NCI-H1417 (cell line): ENCODE measurements around the gene SHC4.
A peak's percentile ranks its signal among the peaks of the same experiment; 100 is the strongest.

Experiments used
- DNase-seq, 3 experiments: peaks; one replicate each; lab custom pipeline; 2025; lab: John Stamatoyannopoulos, UW

SHC4 gene

DNA sequence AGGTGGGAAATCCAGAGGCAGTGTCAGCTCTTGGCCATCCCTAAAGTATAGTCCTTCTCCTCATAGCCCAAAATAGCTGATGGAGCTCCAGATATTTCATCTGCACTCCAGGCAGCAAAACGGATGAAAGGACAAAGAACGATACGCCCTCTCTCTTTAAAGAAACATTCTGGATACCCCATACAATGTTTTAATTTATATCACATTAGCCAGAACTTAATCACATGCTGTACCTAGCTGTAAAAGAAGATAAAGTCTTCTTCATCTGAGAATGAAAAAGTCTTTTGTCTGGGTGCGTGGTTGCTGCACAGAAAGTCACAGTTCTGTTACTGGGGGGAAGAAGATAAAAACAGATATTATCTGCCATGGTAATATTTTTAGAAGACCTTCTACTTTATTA, 4.3 kb upstream of the SHC4 start:
- DNase-seq, result no peak

DNA sequence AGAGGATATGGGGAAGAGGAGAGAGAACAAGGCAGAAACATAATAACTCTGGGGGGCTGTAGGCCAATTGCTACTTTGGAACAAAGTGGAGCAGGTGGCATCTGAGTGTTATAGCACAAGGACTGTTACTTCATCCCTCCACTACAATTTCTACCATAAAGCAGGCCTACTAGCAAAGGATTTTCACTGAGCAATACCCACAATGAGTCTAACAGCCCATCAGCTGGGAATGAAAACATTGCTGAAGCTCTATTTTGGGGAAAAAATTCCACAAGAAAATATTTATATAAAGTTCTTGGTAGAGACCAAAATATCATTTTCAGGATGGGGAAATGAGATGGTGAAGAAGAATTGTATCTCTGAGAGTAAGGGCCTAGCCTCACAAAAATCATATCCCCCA, 3.6 kb upstream of the SHC4 start:
- DNase-seq, result no peak

DNA sequence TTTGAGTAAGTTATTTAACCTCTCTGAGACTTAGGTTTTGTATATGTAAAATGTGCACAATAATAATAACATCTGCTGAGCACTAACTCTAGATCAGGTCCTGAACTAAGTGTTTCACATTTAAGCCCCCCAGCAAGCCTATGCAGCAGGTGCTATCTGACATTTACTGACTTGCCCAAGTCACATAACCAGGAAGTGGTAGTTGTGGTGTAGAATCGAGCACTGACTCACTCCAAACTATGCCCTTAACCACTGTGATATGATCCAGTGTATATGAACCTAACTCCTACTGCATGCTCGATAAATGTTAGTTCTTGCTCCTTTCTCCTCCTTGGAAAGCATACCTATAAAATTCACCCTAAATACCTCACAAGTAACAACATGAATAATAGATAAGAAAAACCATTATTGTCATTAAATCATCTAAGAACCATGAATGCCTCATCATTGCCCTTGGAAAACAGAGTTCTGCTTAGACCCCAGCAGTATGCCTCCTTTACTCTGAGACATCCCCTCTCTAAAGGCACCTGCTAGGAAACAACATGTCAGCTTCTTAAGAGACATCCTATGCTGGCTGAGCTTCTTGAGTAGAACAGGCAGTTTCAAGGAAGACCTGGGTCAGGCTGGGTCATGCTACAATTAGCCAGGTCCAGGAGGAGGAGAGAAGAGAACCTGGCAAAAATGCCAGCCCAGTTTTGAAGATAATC, 3.0 kb upstream of the SHC4 start:
- no peak for DNase-seq

GRCh38 chr15:48965972-48966371, 2.3 kb upstream of the SHC4 start:
- DNase-seq, result no peak

- DNase-seq, result no peak
Observed at GRCh38 chr15:48964898-48965297, 1.2 kb upstream of the SHC4 start.

- DNase-seq, result peak in 1 of 3 experiments; percentile 2
Observed at GRCh38 chr15:48962662-48963523, 826 bp downstream of the SHC4 start.

GRCh38 chr15:48955967-48956366, 7.8 kb downstream of the SHC4 start:
- no peak for DNase-seq

DNA sequence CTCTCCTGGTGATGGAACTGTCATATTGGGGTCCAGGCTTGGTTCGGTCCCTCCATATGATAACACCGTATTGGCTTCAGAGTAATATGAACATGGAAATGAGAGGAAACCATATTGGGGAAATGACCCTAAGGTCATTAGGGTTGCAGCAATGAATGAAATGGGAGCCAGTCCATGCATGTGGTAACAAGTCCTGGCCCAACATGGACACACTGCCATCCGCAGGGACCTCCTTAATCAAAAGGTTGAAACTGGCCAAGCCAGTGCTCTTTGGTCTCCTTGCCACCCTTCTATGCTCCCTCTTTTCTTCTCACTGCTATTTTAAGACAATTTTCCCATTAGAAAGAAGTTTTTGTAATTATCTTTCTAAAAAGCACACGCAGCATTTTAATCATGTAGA, 8.3 kb downstream of the SHC4 start:
- no peak for DNase-seq

- no peak for DNase-seq
Observed at GRCh38 chr15:48954538-48954937, 9.2 kb downstream of the SHC4 start.

- no peak for DNase-seq
Observed at GRCh38 chr15:48946840-48947187, 16.9 kb downstream of the SHC4 start.

- no peak for DNase-seq
Observed at GRCh38 chr15:48946074-48946839, 17.5 kb downstream of the SHC4 start.

GRCh38 chr15:48945386-48945785, 18.3 kb downstream of the SHC4 start:
- no peak for DNase-seq

DNA sequence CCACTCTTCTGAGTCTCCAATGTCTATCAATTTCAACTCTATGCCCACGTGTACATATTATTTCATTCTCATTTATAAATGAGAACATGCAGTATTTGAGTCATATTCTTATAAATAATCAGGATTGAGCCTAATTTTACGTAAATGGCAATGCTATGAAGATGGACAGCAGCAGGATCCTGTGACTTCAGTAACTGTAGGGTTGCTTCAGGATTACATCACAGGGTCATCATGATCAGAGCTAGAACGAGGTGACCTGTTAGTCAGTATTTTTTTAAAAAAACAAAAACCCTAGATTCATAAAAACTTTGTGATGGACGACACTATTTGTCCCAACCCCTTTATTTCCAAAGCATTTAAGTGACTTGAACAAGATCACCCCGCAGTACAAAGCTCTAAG, 21.8 kb downstream of the SHC4 start:
- no peak for DNase-seq

DNA sequence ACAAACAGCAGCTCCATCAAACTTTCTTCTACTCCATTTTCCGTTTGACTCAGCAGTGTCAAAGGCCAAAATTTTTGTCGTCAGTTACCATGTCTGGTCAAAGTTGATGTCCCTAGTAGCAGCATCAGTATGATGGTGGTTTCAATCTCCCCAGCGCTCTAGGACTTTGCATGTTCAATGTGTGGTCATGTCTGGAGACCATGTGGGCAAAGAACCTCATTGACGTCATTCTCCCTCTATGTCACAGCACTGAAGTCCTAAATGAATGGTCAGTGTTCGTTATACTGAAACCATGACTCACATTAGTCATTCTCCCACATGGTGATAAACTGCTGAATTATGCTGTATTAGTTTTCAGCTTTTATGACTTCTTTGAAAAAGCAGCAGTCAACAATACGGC, 23.2 kb downstream of the SHC4 start:
- DNase-seq, result no peak

DNA sequence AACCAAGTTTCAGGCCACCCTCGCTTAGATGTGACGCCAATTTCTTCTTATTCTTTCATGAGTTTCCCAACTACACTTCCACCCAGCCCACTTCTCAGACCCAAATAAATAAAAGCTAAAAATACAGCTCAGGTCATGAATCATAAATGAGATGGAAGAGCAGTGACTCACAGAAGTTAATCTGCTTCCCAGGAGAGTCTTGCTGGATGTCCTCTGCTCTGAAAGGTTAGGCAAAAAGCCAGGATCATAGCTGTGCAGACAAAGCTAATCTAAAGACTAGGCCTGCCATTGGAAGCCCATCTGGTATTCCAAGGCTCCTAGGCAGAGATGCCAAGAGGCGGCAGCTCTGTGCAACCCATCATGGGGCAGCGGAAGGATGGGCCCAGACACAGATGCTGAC, 24.1 kb downstream of the SHC4 start:
- no peak for DNase-seq

GRCh38 chr15:48937886-48938285, 25.8 kb downstream of the SHC4 start:
- DNase-seq, result no peak

GRCh38 chr15:48936666-48937065, 27.1 kb downstream of the SHC4 start:
- DNase-seq, result no peak

DNA sequence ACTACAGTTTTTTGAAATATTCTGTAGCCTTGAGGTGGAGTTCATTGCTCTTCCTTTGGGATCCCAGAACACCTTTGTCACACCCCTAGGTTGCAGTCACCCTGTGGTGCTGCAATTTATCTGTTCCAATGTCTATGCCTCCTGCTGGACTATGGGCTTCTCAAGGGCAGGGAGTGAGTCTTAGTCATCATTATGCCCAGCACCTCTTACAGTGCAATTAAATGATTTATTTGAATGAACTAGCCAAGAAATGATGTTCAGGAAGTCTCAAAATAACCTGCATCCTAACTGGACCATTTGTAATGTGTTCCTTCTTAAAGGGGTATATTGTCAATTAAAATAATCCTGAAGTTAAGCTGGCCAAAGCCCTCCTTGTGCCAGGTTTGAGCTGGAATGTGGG, 28.5 kb downstream of the SHC4 start:
- no peak for DNase-seq

GRCh38 chr15:48930735-48931134, 33.0 kb downstream of the SHC4 start:
- no peak for DNase-seq

GRCh38 chr15:48929661-48930060, 34.1 kb downstream of the SHC4 start:
- DNase-seq, result peak in 2 of 3 experiments; percentile 46 to 64

DNA sequence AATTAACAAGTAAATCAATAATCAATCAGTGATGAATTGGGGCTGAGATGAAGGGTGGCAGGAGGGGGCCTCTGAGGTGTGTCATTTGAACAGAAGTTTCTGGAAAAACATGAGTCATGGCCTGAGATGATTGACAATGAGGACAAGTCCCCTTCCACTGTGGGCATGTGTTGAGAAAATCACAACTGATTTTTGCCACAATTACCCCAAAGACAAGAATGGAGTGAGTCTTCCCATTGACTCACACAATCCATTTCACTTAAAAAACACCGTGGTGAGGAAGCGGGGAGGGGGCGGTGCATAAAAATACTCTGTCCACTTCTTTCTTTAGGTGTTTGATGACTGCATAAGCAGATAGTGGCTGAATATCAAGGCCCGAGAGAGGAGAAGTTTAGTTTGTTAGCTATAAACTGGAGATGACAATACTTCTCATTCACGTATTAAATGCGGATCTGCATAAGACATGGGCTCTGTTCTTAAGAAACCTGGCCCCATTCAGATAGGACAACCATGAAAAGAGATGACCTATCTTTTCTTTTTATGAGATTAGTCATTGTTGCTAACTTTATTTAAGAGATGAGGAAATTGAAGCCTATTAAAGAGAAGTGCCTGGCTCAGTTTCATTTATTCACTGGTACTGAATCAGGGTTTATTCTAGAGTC, 34.7 kb downstream of the SHC4 start:
- no peak for DNase-seq

GRCh38 chr15:48925714-48926223, 38.0 kb downstream of the SHC4 start:
- DNase-seq, result peak in 2 of 3 experiments; percentile 12 to 39
